ENCODE data around the gene SIGLEC1. TPM values are rescaled to one million over a fixed set of nuclear protein-coding genes. Genes with fewer than 3 reads are reported as not detected.

SIGLEC1 gene
- total and polyA plus RNA-seq, 2 of the 8 experiments (the other 6 are each of a cell fraction or from before 2014, with no cell fraction given) = 0.02 TPM; not detected in 1

DNA sequence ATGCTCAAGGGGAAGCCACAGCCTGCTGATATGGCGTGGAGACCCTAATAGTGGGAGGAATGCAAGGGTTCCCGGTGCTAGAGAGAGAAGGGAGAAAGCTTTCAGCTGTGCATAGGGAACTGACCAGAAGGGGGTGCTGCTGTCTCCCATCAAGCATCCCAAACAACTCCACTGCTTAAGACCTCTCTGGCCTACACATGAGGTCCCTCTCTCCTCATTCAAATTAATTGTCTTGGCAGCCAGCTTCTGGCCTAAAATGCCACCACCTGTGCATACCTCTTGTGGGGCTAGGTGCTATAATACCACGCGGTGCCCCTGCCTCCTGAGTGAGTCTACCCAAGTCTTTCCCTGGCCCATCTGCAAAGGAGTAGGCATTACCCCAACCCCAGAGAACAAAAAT lies 40.7 kb upstream of the SIGLEC1 start (continued):
- TF ChIP-seq SIN3A (conservative IDR thresholded peaks at IDR 0.05 in 1 of 2, IDR thresholded peaks at IDR 0.05 in 1 of 2; ENCODE audit: low read depth in 1 of 2, low read length in 2 of 2) (no peak; a peak in 1 of 4 replicates), TAF1 (IDR thresholded peaks at IDR 0.05; ENCODE audit: low read depth, low read length) (no peak), SIRT6 (IDR thresholded peaks at IDR 0.05; ENCODE audit: low read length) (no peak), POLR2A (IDR thresholded peaks at IDR 0.05; ENCODE audit: control extremely low read depth in 1 of 2, low read depth in 2 of 2, low read length in 2 of 2) (peak in 1 of 2 experiments; percentile 49; a peak in 2 of 3 replicates), ZNF274 (IDR thresholded peaks at IDR 0.05; ENCODE audit: borderline replicate concordance, extremely low read depth, low read length) (no peak), HDAC2 (IDR thresholded peaks at IDR 0.05; ENCODE audit: borderline replicate concordance in 1 of 2, low read depth in 2 of 2, low read length in 2 of 2) (no peak), TAF7 (optimal IDR thresholded peaks at IDR 0.05; ENCODE audit: borderline replicate concordance, low read depth, low read length) (no peak), KDM5A (IDR thresholded peaks at IDR 0.05; ENCODE audit: low read length) (no peak), JUND (IDR thresholded peaks at IDR 0.05; ENCODE audit: low read length) (no peak), SIX5 (IDR thresholded peaks at IDR 0.05; ENCODE audit: low read depth, low read length) (no peak), KDM4A (IDR thresholded peaks at IDR 0.05; ENCODE audit: low read depth, low read length, severe bottlenecking) (no peak), RXRA (IDR thresholded peaks at IDR 0.05; ENCODE audit: insufficient read depth, low read depth, low read length) (no peak), SP2 (IDR thresholded peaks at IDR 0.05; ENCODE audit: low read length) (no peak), HDAC6 (IDR thresholded peaks at IDR 0.05; ENCODE audit: low read depth, low read length) (no peak), GTF2F1 (IDR thresholded peaks at IDR 0.05; ENCODE audit: borderline replicate concordance, low read depth, low read length) (no peak), TEAD4 (IDR thresholded peaks at IDR 0.05; ENCODE audit: low read depth, low read length) (0 out of 2 replicates have a peak, but pooled peaks have one; percentile 16), CHD2 (IDR thresholded peaks at IDR 0.05; ENCODE audit: low read length) (no peak), BACH1 (IDR thresholded peaks at IDR 0.05; ENCODE audit: low read length) (no peak), SP1 (IDR thresholded peaks at IDR 0.05; ENCODE audit: low read depth, low read length) (no peak), GABPA (IDR thresholded peaks at IDR 0.05; ENCODE audit: borderline replicate concordance, insufficient read depth, low read length) (0 out of 2 replicates have a peak, but pooled peaks have one; percentile 14), ASH2L (IDR thresholded peaks at IDR 0.05; ENCODE audit: low read length) (no peak)
- TF ChIP-seq, protein P1, sequence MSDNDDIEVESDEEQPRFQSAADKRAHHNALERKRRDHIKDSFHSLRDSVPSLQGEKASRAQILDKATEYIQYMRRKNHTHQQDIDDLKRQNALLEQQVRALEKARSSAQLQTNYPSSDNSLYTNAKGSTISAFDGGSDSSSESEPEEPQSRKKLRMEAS (IDR thresholded peaks at IDR 0.05) = no peak
- TF ChIP-seq, protein P2, sequence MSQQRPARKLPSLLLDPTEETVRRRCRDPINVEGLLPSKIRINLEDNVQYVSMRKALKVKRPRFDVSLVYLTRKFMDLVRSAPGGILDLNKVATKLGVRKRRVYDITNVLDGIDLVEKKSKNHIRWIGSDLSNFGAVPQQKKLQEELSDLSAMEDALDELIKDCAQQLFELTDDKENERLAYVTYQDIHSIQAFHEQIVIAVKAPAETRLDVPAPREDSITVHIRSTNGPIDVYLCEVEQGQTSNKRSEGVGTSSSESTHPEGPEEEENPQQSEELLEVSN (IDR thresholded peaks at IDR 0.05) = no peak
- TF ChIP-seq, protein P3, sequence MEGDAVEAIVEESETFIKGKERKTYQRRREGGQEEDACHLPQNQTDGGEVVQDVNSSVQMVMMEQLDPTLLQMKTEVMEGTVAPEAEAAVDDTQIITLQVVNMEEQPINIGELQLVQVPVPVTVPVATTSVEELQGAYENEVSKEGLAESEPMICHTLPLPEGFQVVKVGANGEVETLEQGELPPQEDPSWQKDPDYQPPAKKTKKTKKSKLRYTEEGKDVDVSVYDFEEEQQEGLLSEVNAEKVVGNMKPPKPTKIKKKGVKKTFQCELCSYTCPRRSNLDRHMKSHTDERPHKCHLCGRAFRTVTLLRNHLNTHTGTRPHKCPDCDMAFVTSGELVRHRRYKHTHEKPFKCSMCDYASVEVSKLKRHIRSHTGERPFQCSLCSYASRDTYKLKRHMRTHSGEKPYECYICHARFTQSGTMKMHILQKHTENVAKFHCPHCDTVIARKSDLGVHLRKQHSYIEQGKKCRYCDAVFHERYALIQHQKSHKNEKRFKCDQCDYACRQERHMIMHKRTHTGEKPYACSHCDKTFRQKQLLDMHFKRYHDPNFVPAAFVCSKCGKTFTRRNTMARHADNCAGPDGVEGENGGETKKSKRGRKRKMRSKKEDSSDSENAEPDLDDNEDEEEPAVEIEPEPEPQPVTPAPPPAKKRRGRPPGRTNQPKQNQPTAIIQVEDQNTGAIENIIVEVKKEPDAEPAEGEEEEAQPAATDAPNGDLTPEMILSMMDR (IDR thresholded peaks at IDR 0.05; ENCODE audit: control extremely low read depth in 1 of 3, insufficient read depth in 1 of 3, low read depth in 1 of 3, low read length in 3 of 3) = peak; percentile 78 to 97 (median 80)

Data from H1 (cell line).